NCI-H345 treated with DMSO at 0.1 percent for 48 hours (cell line): ENCODE results near the gene PGM5.

Experiments
- DNase-seq: peaks from one replicate; lab custom pipeline; 2025; ENCODE audit not compliant: unreplicated experiment; lab: John Stamatoyannopoulos, UW

Gene PGM5

GRCh38 chr9:68493541-68493940 lies 137.1 kb downstream of the PGM5 start:
- DNase-seq: no peak

- DNase-seq: no peak
Observed at GRCh38 chr9:68493958-68494577, 137.7 kb downstream of the PGM5 start.

- DNase-seq: no peak
Observed at GRCh38 chr9:68495247-68495646, 138.8 kb downstream of the PGM5 start.

DNA sequence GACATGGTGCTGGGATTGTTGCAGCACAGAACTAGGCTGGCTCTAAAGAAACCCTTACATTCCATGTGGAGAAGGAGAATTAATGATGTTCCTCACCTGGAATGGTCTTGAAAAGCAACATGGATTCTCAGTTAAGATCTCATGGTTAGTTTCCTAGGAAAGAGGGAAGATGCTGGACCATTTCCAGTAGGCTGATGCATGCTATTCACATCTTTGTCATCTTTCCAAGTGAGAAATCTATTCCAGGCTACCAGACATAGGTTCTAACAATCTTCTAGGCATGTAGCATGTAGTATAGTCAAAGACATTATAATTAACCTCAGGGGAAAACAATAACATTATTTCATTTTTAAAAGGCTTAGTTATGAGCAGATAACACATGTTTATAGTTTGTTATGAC lies 139.9 kb downstream of the PGM5 start:
- DNase-seq: no peak

DNA sequence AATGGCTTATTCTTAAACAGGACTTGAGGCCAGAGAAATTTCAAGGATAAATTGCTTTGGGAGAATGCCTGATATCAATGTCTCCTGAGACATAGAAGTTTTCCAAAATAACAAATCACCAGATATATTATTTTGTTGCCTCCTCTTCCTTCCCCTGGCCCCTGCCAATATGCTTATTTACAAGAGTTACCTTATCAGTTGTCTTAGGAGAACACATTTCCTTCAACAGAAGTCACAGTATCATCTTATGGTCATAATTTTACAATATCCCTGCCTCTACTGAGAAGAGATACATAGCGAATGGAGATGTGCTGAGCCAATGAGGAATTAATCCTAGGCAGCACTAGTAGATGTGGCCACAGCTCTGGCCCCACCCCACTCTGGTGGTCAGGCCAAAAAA lies 141.2 kb downstream of the PGM5 start:
- DNase-seq: no peak

- DNase-seq: no peak
Observed at GRCh38 chr9:68498816-68499215, 142.4 kb downstream of the PGM5 start.

- DNase-seq: no peak
Observed at GRCh38 chr9:68500457-68501381, 144.3 kb downstream of the PGM5 start.

DNA sequence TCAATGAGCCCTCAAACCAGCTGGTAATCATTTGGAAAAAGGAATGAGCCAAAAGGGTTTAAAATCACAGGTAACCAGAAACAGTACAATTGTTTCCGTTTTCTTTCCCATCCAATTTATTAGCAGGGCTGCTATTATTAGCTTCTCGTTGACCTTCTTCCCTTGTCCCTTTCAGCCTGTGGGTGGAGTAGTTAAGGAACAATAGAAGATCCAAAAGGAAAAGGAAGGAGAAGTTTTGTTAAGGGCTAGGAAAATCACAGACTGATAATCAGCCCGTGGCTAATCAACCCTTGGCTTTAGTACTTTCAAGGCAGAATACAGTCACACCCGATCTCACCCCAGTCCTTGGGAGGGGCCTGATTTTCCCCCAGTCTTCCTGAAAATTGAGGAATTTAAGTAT lies 145.9 kb downstream of the PGM5 start:
- DNase-seq: no peak

DNA sequence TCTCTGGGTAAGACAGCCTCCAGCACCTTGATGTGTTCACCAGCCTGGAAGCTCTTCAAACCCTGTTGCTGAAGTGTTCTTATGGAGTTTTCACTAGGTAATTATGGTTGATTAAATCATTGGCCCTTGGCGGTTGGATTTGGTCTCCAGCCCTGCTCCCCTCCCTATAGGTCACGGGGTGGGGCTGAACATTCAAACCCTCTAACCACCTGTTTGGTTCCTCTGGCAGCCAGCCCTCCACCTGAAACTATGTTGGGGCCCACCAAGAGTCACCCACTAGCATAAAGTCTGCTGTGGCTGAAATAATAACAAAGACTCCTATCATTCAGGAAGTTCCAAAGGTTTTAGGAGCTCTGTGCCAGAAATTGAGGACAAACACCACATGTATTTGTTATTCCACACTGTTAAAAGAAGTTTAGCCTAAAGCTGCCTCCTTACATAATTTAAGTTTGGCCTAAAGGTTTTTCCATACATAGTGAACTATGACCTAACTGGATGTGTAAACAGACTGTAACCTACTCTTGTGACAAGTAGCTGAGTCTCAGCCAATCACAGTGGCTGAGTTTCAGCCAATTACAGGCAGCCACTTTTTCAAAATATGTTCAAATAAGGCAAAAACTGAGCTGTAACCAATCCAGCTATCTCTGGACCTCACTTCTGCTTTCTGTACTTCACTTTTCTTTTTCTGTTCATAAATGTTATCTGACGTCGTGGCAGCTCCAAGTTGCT lies 149.4 kb downstream of the PGM5 start:
- DNase-seq: no peak

GRCh38 chr9:68506551-68506950 lies 150.1 kb downstream of the PGM5 start:
- no peak for DNase-seq

GRCh38 chr9:68507130-68507805 lies 150.9 kb downstream of the PGM5 start:
- no peak for DNase-seq

GRCh38 chr9:68507806-68508145 lies 151.4 kb downstream of the PGM5 start:
- no peak for DNase-seq

DNA sequence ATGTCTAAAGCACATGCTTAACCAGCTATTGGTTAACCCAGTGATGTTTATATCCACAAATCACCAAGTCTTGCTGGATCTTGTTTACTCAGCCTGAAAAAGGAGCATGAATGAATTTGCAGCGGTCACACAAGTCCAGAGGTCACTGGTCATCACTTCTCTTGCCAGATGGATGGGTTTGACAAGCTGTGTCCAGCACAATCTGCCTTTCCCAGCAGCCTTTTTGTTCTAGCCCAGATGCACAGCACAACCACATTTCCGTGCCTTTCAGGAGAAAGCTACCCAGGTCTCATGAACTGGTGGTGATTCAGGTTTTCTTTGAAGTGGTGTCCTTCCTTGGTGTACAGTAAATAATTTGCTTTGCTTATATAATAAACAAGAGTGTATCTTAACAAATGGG lies 152.1 kb downstream of the PGM5 start:
- no peak for DNase-seq

- no peak for DNase-seq
Observed at GRCh38 chr9:68509689-68510088, 153.3 kb downstream of the PGM5 start.

DNA sequence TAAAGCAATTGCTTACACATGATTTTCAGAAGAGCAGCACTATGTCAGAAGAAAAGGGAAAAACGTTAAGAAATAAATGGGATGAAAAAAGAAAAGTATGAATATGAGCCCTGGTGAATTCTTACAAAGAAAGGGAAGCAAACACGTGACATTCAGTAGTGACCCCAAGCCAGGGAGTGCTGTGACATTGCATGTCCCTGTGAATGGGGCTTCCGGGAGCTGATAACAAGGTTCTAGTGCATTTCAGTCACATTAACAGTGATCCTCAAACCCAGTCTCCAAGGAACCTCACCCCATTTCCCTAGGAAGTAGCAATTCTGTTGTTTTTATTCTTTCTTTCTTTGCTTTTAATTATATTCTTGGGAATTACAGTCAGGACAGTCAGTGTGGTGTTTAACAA lies 157.0 kb downstream of the PGM5 start:
- no peak for DNase-seq

DNA sequence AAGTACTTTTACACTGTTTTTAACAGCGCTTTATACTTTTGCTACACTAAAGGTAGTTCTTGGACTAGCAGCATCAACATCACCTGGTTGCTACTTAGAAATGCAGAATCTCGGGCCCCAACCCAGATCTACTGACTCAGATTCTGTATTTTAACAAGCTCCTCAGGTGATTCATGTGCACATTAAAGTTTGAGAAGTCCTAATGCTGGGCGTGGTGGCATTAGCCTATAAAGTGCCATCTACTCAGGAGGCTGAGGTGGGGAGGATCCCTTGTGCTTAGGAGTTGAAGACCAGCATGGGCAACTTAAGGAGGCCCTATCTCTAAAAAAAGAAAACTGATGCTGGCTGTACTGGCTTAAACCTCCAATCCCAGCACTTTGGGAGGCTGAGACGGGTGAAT lies 157.6 kb downstream of the PGM5 start:
- DNase-seq: no peak

- DNase-seq: no peak
Observed at GRCh38 chr9:68515326-68516017, 159.1 kb downstream of the PGM5 start.

- no peak for DNase-seq
Observed at GRCh38 chr9:68522131-68522530, 165.7 kb downstream of the PGM5 start.

DNA sequence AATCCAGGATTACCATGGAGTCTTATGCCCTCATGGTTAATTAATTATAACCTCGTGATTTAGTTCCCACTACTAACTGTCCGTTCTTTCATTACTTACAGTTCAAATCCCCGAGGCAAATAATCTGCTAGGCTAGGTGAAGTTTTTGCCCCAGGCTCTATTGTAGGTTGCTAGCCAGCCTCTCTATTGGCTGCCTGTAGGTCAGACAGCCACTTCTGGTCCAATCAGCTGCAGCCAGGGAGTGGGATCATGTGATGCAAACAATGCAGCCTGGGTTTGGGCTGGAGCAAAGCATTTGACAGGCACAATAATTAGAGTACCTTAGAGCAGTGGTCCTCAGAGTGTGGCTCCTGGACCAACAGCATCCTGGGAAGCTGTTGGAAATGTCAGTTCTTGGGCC lies 166.5 kb downstream of the PGM5 start:
- DNase-seq: no peak

GRCh38 chr9:68523367-68523936 lies 167.0 kb downstream of the PGM5 start:
- DNase-seq: no peak

DNA sequence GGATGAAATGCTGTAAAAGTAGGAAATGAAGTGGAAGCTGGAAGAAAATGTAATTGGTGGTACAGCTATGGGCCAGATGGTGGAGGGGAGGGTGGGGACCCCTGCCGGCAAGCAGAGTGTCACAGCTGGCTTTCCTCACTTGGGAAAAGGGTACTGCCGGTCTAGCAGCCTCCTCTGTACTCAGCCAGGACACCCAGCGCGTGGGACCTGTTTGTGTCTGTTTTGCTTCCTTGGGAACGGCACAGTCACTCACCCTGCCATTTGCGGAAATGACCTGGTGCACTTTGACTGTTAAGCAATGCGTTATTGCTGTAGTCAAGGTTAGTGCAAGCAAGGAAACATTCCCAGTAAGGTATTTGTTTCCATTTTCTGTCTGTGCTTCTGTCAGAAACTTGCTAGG lies 174.2 kb downstream of the PGM5 start:
- no peak for DNase-seq
